Upper lobe of left lung (tissue), 6 donors: Measurements from ENCODE around the gene NXPH2. TPM values are rescaled to one million over a fixed set of nuclear protein-coding genes. Genes with fewer than 3 reads are reported as not detected.
A peak's percentile ranks its signal among the peaks of the same experiment; 100 is the strongest.

Source experiments
- ATAC-seq, 2 donors: fragments of 200-7000 bp; cut with Tn5 transposase; one replicate each; pipeline ENCODE4 v1.9.1; 2022; ENCODE audit warnings: mild to moderate bottlenecking in 2 of 2, moderate library complexity in 2 of 2; ENCODE audit not compliant: low FRiP score in 2 of 2
- DNase-seq, 2 donors: peaks; one replicate each; pipeline ENCODE4 v3.0.0-alpha.2; 2019 to 2020
- H3K27ac ChIP-seq, 4 donors: fragments of 200-600 bp; sonication (generic); one replicate each; pipeline ENCODE4 v1.5.1; 2016 to 2019
- H3K27me3 ChIP-seq, 4 donors: fragments of 200-600 bp; sonication (generic); one replicate each; pipeline ENCODE4 v1.5.1; 2017 to 2019
- H3K36me3 ChIP-seq, 4 donors: fragments of 200-600 bp; sonication (generic); one replicate each; pipeline ENCODE4 v1.5.1; 2016 to 2019
- H3K4me1 ChIP-seq, 4 donors: fragments of 200-600 bp; sonication (generic); one replicate each; pipeline ENCODE4 v1.5.1; 2018 to 2019
- H3K4me3 ChIP-seq, 4 donors: fragments of 200-600 bp; sonication (generic); one replicate each; pipeline ENCODE4 v1.5.1; 2017 to 2019; ENCODE audit warnings: mild to moderate bottlenecking in 2 of 4, moderate library complexity in 1 of 4
- H3K9me3 ChIP-seq, 4 donors: fragments of 200-600 bp; sonication (generic); one replicate each; pipeline ENCODE4 v1.5.1; 2018 to 2019
- EP300 ChIP-seq, 4 donors: sonication (generic); formaldehyde crosslinking; IDR thresholded peaks; one replicate each; pipeline ENCODE4 v1.5.1; 2017; ENCODE audit warnings: antibody characterized with exemption in 4 of 4, control low read depth in 2 of 4
- POLR2A ChIP-seq, 4 donors: fragments of 450-650 bp; IDR thresholded peaks; one replicate each; pipeline ENCODE4 v1.5.1; 2016 to 2017; ENCODE audit warnings: antibody characterized with exemption in 4 of 4, mild to moderate bottlenecking in 2 of 4
- POLR2AphosphoS5 ChIP-seq, 2 donors: sonication (generic); formaldehyde crosslinking; IDR thresholded peaks; one replicate each; pipeline ENCODE4 v1.5.1; 2017; ENCODE audit warnings: antibody characterized with exemption in 2 of 2
- WGBS, 2 donors: methylation state at CpG; one replicate each; pipeline ENCODE4 v1.1.5; 2017 to 2018; 5-methylcytosine and 5-hydroxymethylcytosine counted together
- total RNA-seq, 6 donors: library from RNA; depleted of rRNA in 4 of 6; stranded (reverse); fragments of >200 nt in 4 of 6; gene quantifications; one replicate each; pipeline versions ENCODE4 v1.1.0 to v1.2.1, GENCODE V29; 2016 to 2021
- TF ChIP-seq, protein P1 (sequence below), 6 experiments: fragments of 450-650 bp in 4 of 6; fragments of 200-600 bp in 2 of 6; sonication (generic) in 2 of 6; IDR thresholded peaks; one replicate each; pipeline ENCODE4 v1.5.1; 2016 to 2019; ENCODE audit warnings: antibody characterized with exemption in 6 of 6
- donor health status: DM: no; HTN: no; CAD: no; lungs with moderate emphysema.
- donor health status: DM: no; HTN: yes; CAD: no; lungs with severe emphysema.

The NXPH2 gene
- total RNA-seq, 6 donors from 2014 or later, result not detected

DNA sequence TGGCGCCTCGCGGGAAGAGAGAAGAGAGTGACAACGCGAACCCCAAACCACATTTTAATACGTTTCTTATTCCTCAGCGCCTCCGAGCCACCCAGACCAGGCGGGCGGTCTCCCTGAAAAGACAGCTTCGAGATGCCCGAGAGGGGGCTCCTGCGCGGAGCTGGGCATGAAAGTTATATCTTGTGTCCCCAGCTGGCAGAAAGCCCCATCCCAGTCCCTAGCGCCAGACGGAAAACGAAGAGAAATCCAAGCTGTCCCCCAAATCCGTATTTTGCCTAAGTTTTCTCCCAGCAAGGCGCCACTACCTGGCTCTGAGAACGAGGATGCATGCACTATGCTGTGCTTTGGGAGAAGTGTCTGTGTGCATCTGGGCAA is 797 bp downstream of the NXPH2 start:
- DNase-seq, result peak in 1 of 2 donors; percentile 11
- H3K36me3 ChIP-seq, result no peaks in the 10 kb centered on the region
- TF ChIP-seq EP300 (IDR thresholded peaks at IDR 0.05), result no peak
- no peak for TF ChIP-seq POLR2A (IDR thresholded peaks at IDR 0.05)
- TF ChIP-seq POLR2AphosphoS5 (IDR thresholded peaks at IDR 0.05), result no peak
- TF ChIP-seq, protein P1, sequence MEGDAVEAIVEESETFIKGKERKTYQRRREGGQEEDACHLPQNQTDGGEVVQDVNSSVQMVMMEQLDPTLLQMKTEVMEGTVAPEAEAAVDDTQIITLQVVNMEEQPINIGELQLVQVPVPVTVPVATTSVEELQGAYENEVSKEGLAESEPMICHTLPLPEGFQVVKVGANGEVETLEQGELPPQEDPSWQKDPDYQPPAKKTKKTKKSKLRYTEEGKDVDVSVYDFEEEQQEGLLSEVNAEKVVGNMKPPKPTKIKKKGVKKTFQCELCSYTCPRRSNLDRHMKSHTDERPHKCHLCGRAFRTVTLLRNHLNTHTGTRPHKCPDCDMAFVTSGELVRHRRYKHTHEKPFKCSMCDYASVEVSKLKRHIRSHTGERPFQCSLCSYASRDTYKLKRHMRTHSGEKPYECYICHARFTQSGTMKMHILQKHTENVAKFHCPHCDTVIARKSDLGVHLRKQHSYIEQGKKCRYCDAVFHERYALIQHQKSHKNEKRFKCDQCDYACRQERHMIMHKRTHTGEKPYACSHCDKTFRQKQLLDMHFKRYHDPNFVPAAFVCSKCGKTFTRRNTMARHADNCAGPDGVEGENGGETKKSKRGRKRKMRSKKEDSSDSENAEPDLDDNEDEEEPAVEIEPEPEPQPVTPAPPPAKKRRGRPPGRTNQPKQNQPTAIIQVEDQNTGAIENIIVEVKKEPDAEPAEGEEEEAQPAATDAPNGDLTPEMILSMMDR (IDR thresholded peaks at IDR 0.05), result no peak
- H3K27me3 ChIP-seq, result peaks cover 0 to 32% (median 9%) of the 10 kb centered on the region in 4 donors
- ATAC-seq, result peak in 1 of 2 donors; percentile 14
- peaks cover 7 to 19% (median 12%) of the 10 kb centered on the region in 4 donors for H3K4me1 ChIP-seq
- peak overlapping the region in 1 of 4 donors; percentile 36 for H3K4me3 ChIP-seq
- 1 to 5% methylated on average over 20 of the region's 20 CpGs for WGBS, 2 donors
- H3K27ac ChIP-seq, result no peak overlapping the region
- no peaks in the 10 kb centered on the region for H3K9me3 ChIP-seq

DNA sequence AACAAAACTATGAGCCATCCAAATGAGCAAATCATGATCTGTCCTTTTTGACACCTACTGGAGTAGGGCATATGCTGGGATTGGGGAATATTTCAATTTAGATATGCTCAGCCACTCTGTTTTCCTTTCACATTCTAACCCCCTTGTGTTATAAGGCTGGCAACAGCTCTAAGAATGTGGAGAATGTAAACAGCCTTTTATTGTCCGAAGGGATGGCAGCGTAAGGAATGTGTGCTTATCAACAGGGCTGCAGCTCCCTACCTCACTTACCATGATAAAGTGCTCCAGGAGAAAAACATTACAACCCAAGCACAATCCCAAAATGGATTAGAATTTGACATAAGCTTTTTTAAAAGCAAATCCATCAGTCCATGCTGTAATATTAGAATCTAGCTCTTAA is 2.2 kb downstream of the NXPH2 start:
- peaks cover 7 to 19% (median 12%) of the 10 kb centered on the region in 4 donors for H3K4me1 ChIP-seq
- no peak for ATAC-seq
- WGBS, 2 donors, result 27 to 33% methylated on average over 2 of the region's 2 CpGs
- H3K36me3 ChIP-seq, result no peaks in the 10 kb centered on the region
- H3K4me3 ChIP-seq, result no peak overlapping the region
- no peaks in the 10 kb centered on the region for H3K9me3 ChIP-seq
- peaks cover 0 to 32% (median 9%) of the 10 kb centered on the region in 4 donors for H3K27me3 ChIP-seq
- no peak for DNase-seq
- TF ChIP-seq POLR2AphosphoS5 (IDR thresholded peaks at IDR 0.05) (no peak), EP300 (IDR thresholded peaks at IDR 0.05) (no peak), POLR2A (IDR thresholded peaks at IDR 0.05) (no peak)
- TF ChIP-seq, protein P1 (IDR thresholded peaks at IDR 0.05), result no peak
- no peak overlapping the region for H3K27ac ChIP-seq

DNA sequence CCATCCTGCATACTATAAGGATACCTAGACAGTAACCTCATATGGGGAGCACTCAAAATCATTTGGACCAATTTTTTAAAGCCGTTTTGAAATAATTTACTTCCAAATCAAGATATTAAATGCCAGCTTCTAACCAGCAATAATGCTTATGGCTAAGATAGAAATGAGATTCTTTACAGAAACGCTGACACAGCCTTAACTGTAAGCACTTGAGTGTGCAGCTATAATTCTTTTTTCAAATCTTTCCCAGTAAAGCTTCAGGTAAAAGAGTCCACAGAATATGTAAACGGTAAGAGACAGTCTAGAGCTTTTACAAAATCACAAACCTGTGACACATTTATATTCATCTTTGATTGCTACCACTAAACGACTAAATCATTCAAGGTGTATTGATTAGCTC is 4.5 kb downstream of the NXPH2 start:
- Histone ChIP-seq H3K4me1 (peaks cover 7 to 17% (median 12%) of the 10 kb centered on the region in 4 donors), H3K4me3 (no peak overlapping the region), H3K9me3 (no peaks in the 10 kb centered on the region), H3K27me3 (peaks cover 0 to 23% (median 7%) of the 10 kb centered on the region in 4 donors), H3K27ac (no peak overlapping the region), H3K36me3 (no peaks in the 10 kb centered on the region)
- TF ChIP-seq, protein P1 (IDR thresholded peaks at IDR 0.05), result no peak
- no peak for TF ChIP-seq EP300 (IDR thresholded peaks at IDR 0.05)
- no peak for TF ChIP-seq POLR2A (IDR thresholded peaks at IDR 0.05)
- no peak for TF ChIP-seq POLR2AphosphoS5 (IDR thresholded peaks at IDR 0.05)
- 68 to 79% methylated on average over 4 of the region's 4 CpGs for WGBS, 2 donors
- ATAC-seq, result no peak
- no peak for DNase-seq

DNA sequence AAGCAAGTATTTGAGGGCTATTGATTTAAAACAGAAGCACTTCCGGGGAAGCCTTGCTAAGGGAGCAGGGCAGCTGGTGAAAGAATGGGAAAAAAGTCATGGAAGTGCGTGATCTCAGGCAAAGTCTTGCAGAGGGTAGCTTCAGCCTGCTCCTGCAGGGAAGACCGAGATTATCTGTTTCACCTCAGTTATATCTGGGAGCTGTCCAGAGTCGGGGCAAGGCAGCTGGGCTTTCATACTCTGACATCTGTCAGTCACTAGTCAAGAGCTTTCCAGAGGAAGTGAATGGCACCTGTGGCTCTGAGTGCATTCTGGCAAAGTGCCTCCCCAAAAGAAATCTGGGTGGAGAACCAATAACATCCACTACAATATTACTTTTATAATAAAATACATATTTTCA is 8.7 kb downstream of the NXPH2 start:
- DNase-seq (no peak), ATAC-seq (no peak)
- Histone ChIP-seq H3K4me3 (no peak overlapping the region), H3K36me3 (no peaks in the 10 kb centered on the region), H3K27ac (no peak overlapping the region), H3K4me1 (no peaks in the 10 kb centered on the region), H3K9me3 (no peaks in the 10 kb centered on the region), H3K27me3 (no peaks in the 10 kb centered on the region)
- TF ChIP-seq POLR2AphosphoS5 (IDR thresholded peaks at IDR 0.05) (no peak), POLR2A (IDR thresholded peaks at IDR 0.05) (no peak), EP300 (IDR thresholded peaks at IDR 0.05) (no peak)
- TF ChIP-seq, protein P1 (IDR thresholded peaks at IDR 0.05), result no peak
- 59 to 63% methylated on average over 4 of the region's 4 CpGs for WGBS, 2 donors

DNA sequence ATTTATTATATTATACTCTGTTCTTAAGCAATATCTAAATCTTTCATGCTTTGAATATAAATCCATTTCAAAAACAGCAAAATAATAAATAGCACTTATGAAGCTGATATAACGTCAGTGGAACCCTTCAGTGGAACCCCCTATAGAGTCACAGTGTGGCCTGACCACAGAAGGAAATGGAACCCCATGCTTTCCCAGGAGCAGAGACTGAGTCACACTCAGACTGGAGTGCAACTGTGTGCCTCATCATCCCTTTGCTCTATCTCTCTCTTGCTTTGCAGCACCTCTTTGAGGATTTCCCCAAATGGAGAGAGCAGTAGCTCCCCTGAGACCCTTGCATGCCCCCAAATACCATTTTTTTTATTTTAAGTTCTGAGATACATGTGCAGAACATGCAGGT is 13.1 kb downstream of the NXPH2 start:
- ATAC-seq, result no peak
- WGBS, 2 donors, result 88% methylated on average over 1 of the region's 1 CpG
- no peaks in the 10 kb centered on the region for H3K9me3 ChIP-seq

More for the DNA sequence above, 13.1 kb downstream of the NXPH2 start:
- no peak for DNase-seq
- H3K4me3 ChIP-seq, result no peak overlapping the region
- no peak overlapping the region for H3K27ac ChIP-seq
- no peaks in the 10 kb centered on the region for H3K27me3 ChIP-seq
- TF ChIP-seq POLR2AphosphoS5 (IDR thresholded peaks at IDR 0.05), result no peak
- TF ChIP-seq POLR2A (IDR thresholded peaks at IDR 0.05), result no peak
- TF ChIP-seq, protein P1 (IDR thresholded peaks at IDR 0.05), result no peak
- no peak for TF ChIP-seq EP300 (IDR thresholded peaks at IDR 0.05)
- no peaks in the 10 kb centered on the region for H3K4me1 ChIP-seq
- no peaks in the 10 kb centered on the region for H3K36me3 ChIP-seq
